HG02840 (cell line): ENCODE data around the gene ATXN2.
"Not testable (repeated sequence)": the region's sequence is repeated elsewhere in the genome, so short reads cannot be mapped to it uniquely, and the experiment has no call there.

Source experiments
- ATAC-seq: cut with Tn5 transposase; IDR thresholded peaks from one replicate; pipeline ENCODE4 v1.9.1; 2021; ENCODE audit warnings: mild to moderate bottlenecking, moderate library complexity, moderate number of reproducible peaks; ENCODE audit not compliant: unreplicated experiment, low FRiP score

The ATXN2 gene

DNA sequence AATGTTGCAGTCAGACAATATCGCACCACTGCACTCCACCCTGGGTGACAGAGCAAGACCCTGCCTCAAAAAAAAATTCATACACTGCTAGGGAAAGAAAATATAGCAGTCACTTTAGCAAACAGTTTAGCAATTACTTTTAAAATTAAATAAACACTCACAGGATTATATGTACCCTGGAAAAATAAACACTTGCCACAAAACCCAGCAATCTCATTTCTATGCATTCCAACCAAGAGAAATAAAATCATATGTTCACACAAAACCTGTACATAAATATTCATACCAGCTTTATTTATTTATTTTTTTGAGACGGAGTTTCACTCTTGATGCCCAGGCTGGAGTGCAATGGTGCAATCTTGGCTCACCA is 20.2 kb downstream of the ATXN2 start:
- ATAC-seq: no peak

DNA sequence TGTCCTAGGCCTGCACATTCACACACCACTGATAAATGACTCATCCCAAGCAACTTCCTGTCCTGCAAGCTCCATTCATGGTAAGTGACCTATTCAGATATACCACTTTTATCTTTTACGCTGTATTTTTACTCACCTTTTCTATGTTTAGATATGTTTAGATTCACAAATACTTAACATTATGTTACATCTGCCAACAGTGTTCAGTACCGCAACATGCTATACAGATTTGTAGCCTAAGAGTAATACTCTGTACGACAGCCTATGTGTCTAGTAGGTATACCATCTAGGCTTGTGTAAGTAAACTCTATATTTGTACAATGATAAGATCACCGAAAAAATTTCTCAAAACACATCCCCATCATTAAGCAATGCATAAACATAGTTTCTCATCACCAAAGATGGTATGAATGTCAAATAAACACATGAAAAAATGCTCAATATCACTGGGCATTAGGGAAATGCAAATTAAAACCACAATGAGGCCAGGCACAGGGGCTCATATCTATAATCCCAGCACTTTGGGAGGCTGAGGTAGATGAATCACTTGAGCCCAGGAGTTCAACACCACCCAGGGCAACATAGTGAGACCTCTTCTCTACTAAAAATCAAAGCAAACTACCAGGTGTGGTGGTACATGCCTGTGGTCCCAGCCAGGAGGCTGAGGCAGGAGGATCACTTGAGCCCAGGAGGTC is 20.7 kb downstream of the ATXN2 start:
- ATAC-seq: no peak

DNA sequence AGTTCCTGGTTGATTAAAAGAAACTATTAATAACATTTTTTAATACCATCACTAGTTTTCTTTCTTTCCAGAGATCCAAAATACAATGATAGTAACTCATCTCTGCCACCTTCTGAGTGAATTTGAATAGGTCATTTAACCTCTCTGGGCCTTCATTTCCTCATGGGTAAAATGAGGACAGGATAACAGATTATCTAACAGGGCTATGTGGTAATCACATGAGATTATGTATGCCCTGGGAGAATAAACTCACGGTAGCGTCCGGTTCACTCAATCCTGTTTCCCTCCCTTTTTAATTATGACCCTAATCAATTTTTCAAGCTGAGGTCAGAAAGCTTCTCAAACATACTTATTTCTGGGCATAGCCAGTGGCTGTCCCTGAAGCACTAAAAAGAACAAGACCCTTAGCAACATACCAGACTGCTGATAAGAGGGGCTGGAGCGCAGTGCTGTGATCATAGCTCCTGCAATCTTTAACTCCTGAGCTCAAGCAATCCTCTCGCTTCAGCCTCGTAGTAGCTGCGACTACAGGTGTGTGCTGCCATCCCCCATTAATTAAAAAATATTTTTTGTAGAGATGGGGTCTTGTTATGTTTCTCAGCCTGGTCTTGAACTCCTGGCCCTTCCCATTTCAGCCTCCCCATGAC is 24.2 kb downstream of the ATXN2 start:
- no peak for ATAC-seq

- ATAC-seq: no peak
Measured at GRCh38 chr12:111573476-111573875, 25.6 kb downstream of the ATXN2 start.

DNA sequence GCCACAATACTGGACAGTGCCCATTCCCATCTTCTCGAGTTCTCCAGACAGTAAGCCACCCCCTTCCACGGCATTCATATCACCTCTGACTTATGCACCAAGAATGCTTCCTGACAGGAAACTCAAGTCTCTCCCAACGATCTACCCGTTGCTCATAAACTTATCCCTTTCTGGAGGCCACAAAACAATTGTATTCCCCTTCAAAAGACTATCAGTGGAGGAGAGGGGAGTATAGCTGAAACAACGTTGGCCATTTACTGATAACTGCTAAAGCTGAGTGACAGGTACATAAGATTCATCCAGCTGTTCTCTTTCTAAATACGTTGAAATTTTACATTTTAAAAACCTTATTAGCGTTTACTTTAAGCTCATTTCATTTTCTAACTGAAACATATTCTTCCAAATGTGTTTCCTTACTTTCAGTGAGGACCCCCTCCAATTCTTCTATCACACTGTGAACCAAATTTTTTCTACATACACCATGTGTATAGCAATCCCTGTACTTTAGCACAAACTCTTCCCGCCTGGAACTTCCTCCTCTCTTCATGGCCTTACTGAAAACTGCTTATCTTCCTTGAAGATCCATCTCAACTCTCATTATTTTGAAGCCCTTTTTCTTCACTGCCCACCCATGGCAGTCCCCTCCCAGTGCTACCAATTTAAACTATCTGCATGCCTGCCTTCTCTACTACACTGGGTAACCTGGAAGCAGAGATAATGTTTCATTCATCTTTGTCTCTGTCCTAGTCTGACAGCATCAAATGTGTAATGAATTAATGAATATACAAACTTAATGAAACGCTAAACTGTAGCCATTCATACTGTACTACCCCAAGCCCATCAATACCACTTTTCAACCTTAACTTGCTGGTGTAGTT is 28.8 kb downstream of the ATXN2 start:
- ATAC-seq: no peak

DNA sequence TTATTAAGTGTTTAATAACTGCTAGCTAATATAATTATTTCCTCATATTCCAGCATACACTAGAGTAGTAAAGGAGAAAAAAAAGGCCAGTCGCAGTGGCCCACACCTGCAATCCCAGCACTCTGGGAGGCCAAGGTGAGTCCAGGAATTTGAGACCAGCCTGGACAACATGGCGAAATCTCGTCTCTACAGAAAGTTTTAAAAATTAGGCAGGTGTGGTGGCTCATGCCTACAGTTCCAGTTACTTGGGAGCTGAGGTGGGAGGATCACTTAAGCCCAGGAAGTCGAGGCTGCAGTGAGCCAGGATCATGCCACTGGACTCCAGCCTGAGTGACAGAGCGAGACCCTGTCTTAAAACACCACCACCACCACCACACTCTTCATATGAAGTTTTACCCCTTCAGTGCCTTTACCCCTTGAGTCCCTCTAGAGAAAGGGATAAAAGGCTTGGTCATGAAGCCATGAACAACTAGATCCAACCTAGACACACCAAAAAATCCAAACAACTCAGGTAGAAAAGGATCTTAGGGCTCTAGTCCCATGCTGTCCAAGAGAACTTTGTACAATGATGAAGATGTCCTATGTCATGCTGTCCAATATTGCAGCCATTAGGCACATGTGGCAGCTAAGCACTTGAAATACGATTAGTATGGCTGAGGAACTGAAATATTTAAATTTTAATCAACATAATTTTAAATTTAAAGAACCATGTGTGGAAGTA is 29.6 kb downstream of the ATXN2 start:
- ATAC-seq: no peak

GRCh38 chr12:111560844-111561243 is 38.3 kb downstream of the ATXN2 start:
- not testable (repeated sequence) for ATAC-seq

- no peak for ATAC-seq
Measured at GRCh38 chr12:111558107-111558376, 41.1 kb downstream of the ATXN2 start.

GRCh38 chr12:111557271-111558106 is 41.6 kb downstream of the ATXN2 start:
- no peak for ATAC-seq

GRCh38 chr12:111556676-111557075 is 42.4 kb downstream of the ATXN2 start:
- ATAC-seq: no peak

GRCh38 chr12:111555313-111555712 is 43.8 kb downstream of the ATXN2 start:
- ATAC-seq: not testable (repeated sequence)

DNA sequence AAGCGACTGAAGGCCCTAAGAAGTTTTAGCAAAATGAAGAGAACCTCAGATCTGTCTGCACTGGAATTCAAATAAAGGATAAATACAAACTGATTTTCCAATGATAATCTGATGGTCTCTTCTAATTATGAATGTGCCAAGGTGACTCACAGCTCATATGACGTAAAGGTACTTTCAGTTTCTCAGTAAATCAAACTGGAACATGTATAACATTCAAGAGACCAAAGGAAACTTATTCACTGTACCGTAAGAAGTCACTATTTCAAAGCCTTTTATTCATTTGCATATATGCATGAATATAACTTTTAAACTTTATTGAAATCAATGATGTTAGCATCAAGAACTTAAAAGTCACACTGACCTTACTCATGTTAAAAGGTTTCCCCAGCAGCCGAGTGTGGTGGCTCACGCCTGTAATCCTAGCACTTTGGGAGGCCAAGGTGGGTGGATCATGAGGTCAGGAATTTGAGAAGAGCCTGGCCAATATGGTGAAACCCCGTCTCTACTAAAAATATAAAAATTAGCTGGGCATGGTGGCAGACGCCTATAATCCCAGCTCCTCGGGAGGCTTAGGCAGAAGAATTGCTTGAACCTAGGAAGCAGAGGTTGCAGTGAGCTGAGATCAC is 52.2 kb downstream of the ATXN2 start:
- ATAC-seq: no peak

DNA sequence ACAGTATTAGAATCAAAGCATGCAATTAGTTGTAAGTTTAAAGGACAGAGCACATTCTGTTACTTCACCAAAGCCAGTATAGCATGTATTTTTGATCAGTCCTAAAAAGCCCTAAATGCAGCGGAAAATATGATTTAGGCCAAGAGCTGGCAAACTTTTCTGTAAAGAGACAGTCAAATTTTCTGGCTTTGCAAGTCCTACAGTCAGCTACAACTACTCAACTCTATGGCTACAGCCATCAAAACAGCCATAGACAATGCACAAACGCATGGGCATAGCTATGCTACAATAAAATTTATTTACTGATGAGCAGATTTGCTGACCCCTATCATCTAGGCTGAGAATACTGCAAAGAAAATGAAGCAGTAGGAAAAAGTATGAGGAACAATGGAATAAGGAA is 52.9 kb downstream of the ATXN2 start:
- no peak for ATAC-seq

- no peak for ATAC-seq
Measured at GRCh38 chr12:111544032-111544431, 55.1 kb downstream of the ATXN2 start.

DNA sequence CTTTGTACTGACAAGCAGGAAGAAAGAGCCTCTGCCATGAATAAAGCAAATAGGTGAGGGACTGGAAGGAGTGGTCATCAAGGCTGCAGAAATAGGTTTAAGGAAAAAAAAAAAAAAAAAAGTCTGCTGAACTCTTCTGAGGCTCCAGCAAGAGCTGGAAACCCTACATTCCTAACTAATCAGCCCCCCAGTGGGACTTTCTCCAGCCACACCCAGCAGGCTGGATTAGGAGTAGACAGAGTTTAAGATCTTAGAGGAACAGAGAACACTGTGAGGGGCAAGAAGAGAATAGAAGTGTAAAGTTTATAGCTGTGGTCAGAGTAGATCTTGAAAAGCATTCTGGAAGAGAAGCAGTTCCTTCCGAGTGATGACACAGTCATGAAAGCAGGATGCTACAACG is 66.4 kb downstream of the ATXN2 start:
- no peak for ATAC-seq

GRCh38 chr12:111529424-111530368 is 69.4 kb downstream of the ATXN2 start:
- no peak for ATAC-seq

GRCh38 chr12:111523587-111524167 is 75.4 kb downstream of the ATXN2 start:
- no peak for ATAC-seq

DNA sequence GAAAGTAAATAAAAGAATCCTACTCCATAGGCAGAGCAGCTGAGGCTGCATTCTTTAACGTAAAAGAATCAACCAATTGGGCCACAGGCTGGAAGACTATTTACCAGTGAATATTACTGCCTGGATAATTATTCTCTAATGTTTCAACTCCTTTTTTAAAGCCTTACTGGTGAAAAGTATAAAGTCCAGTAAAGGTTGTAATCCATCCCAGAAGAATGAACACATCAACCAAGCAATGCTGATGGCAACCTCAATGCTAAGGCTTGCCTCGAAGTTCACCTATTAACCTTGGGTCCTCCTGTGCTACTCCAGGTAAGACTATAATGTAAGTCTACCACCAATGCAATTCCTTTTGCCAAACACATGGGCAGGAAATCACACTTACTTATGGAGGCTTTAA is 77.3 kb downstream of the ATXN2 start:
- no peak for ATAC-seq
